GM12878 (cell line): ENCODE data around the gene ITPRIP. TPM values are rescaled to one million over a fixed set of nuclear protein-coding genes. Genes with fewer than 3 reads are reported as not detected.

Experiments used
- ATF7 ChIP-seq: fragments of 450-650 bp; IDR thresholded peaks from 2 replicates; pipeline ENCODE4 v1.6.1; 2016; ENCODE audit warnings: low read depth, mild to moderate bottlenecking
- BCL11A ChIP-seq: IDR thresholded peaks from 2 replicates; pipeline ENCODE4 v1.6.1; 2011; ENCODE audit warnings: low read depth, low read length
- BMI1 ChIP-seq: fragments of 450-650 bp; IDR thresholded peaks from 2 replicates; pipeline ENCODE4 v1.6.1; 2016; ENCODE audit warnings: mild to moderate bottlenecking, moderate library complexity, borderline replicate concordance
- CBFB ChIP-seq: IDR thresholded peaks from 2 replicates; pipeline ENCODE4 v1.6.1; 2016; ENCODE audit warnings: antibody characterized with exemption, low read depth
- CEBPB ChIP-seq, 2 experiments: fragments of 150-350 bp in 1 of 2; IDR thresholded peaks; 2 replicates each; pipeline ENCODE4 v1.6.1; 2012 to 2014; ENCODE audit warnings: low read depth in 2 of 2, low read length in 2 of 2, borderline replicate concordance in 1 of 2, inconsistent platforms in 1 of 2
- IRF5 ChIP-seq: fragments of 450-650 bp; IDR thresholded peaks from 2 replicates; pipeline ENCODE4 v1.6.1; 2017; ENCODE audit warnings: borderline replicate concordance
- KAT2A ChIP-seq: conservative IDR thresholded peaks from 2 replicates; pipeline ENCODE4 v1.6.1; 2011; ENCODE audit warnings: low read depth, low read length; ENCODE audit not compliant: control insufficient read depth
- LARP7 ChIP-seq: fragments of 450-650 bp; IDR thresholded peaks from 2 replicates; pipeline ENCODE4 v1.6.1; 2017; ENCODE audit warnings: mild to moderate bottlenecking
- NFIC ChIP-seq: IDR thresholded peaks from 2 replicates; pipeline ENCODE4 v1.6.1; 2012; ENCODE audit warnings: low read depth, mild to moderate bottlenecking, inconsistent platforms, low read length, moderate library complexity
- RCOR1 ChIP-seq: conservative IDR thresholded peaks from 2 replicates; pipeline ENCODE4 v1.6.1; 2012; ENCODE audit warnings: low read depth, low read length, improper control_type of control experiment
- RFX5 ChIP-seq: IDR thresholded peaks from 2 replicates; pipeline ENCODE4 v1.6.1; 2011; ENCODE audit warnings: low read depth, low read length, improper control_type of control experiment
- RUNX3 ChIP-seq: IDR thresholded peaks from 2 replicates; pipeline ENCODE4 v1.6.1; 2012; ENCODE audit warnings: low read length, inconsistent platforms
- STAT1 ChIP-seq: fragments of 450-650 bp; conservative IDR thresholded peaks from 2 replicates; pipeline ENCODE4 v1.6.1; 2014; ENCODE audit warnings: antibody characterized with exemption, mild to moderate bottlenecking
- SUPT20H ChIP-seq: IDR thresholded peaks from 2 replicates; pipeline ENCODE4 v1.6.1; 2011; ENCODE audit warnings: low read depth, mild to moderate bottlenecking, low read length, moderate library complexity, borderline replicate concordance; ENCODE audit not compliant: control insufficient read depth
- SUZ12 ChIP-seq: fragments of 200-600 bp; sonication (generic); IDR thresholded peaks from one replicate; pipeline ENCODE4 v1.6.1; 2018; ENCODE audit warnings: antibody characterized with exemption, mild to moderate bottlenecking; ENCODE audit not compliant: unreplicated experiment
- TBL1XR1 ChIP-seq: IDR thresholded peaks from 2 replicates; pipeline ENCODE4 v1.6.1; 2012; ENCODE audit warnings: low read depth, low read length, improper control_type of control experiment
- YY1 ChIP-seq: IDR thresholded peaks from 2 replicates; pipeline ENCODE4 v1.6.1; 2011; ENCODE audit warnings: low read depth, mild to moderate bottlenecking, low read length
- ZBTB11 ChIP-seq: fragments of 450-650 bp; formaldehyde crosslinking; IDR thresholded peaks from 2 replicates; pipeline ENCODE4 v1.5.0; 2022; ENCODE audit warnings: mild to moderate bottlenecking, missing genetic modification characterization
- ZNF24 ChIP-seq: fragments of 450-650 bp; IDR thresholded peaks from 2 replicates; pipeline ENCODE4 v1.6.1; 2017; ENCODE audit warnings: antibody characterized with exemption, mild to moderate bottlenecking
- ZZZ3 ChIP-seq: IDR thresholded peaks from 2 replicates; pipeline ENCODE4 v1.6.1; 2011; ENCODE audit warnings: low read depth; ENCODE audit not compliant: control insufficient read depth, insufficient read length
- polyA plus RNA-seq, 11 experiments: library from polyadenylated mRNA; depleted of rRNA in 4 of 11; unstranded in 6 of 11; stranded (reverse) in 5 of 11; fragments of >200 nt; fragmentation: Nextera tagmentation in 4 of 11; fragmentation: Illumina TruSeq in 1 of 11; extraction: Ambion mirVana in 4 of 11; extraction: Trizol in 1 of 11; gene quantifications; 1 replicate in 1 of 11; 2 replicates in 10 of 11; pipeline versions ENCODE4 v1.2.1 to v1.2.3, GENCODE V29; 2011 to 2016; ENCODE audit warnings: inconsistent platforms in 2 of 11, missing spikeins in 2 of 11, low read depth in 1 of 11
- total RNA-seq, 4 experiments: library from RNA; depleted of rRNA in 3 of 4; stranded (reverse); fragments of >200 nt in 3 of 4; fragmentation: Illumina TruSeq in 1 of 4; extraction: Trizol in 1 of 4; gene quantifications; 2 replicates each; pipeline versions ENCODE4 v1.2.1 to v1.2.3, GENCODE V29; 2013 to 2021
- TF ChIP-seq, protein P1 (sequence below): fragments of 150-350 bp; IDR thresholded peaks from 2 replicates; pipeline ENCODE4 v1.6.1; 2014; ENCODE audit warnings: mild to moderate bottlenecking, low read depth, low read length
- TF ChIP-seq, protein P2 (sequence below): fragments of 450-650 bp; IDR thresholded peaks from 2 replicates; pipeline ENCODE4 v1.6.1; 2017; ENCODE audit warnings: mild to moderate bottlenecking

ITPRIP gene
- total and polyA plus RNA-seq, 10 of the 15 experiments (the other 5 are each of a cell fraction or from before 2014, with no cell fraction given) = 0.82 to 10.4 (median 5.9) TPM

GRCh38 chr10:104268713-104269645 is 69.3 kb downstream of the ITPRIP start, which contains the start of gene GSTO2 (continued):
- TF ChIP-seq ZBTB11 (peak; percentile 67), CEBPB (IDR thresholded peaks at IDR 0.05; ENCODE audit: borderline replicate concordance in 1 of 2, low read depth in 2 of 2, low read length in 2 of 2) (no peak), SUPT20H (no peak), SUZ12 (no peak), RCOR1 (0 out of 2 replicates have a peak, but pooled peaks have one; percentile 62), IRF5 (no peak), CBFB (peak; percentile 89), LARP7 (no peak; the same call in none of the 2 replicates), ATF7 (no peak), YY1 (peak; percentile 56; the same call in 1 of the 2 replicates), ZZZ3 (no peak), STAT1 (no peak), ZNF24 (no peak), TBL1XR1 (no peak), RFX5 (peak; percentile 57; the same call in 1 of the 2 replicates), NFIC (0 out of 2 replicates have a peak, but pooled peaks have one; percentile 12), RUNX3 (peak; percentile 85), BMI1 (no peak), BCL11A (no peak), KAT2A (no peak)
- TF ChIP-seq, protein P1, sequence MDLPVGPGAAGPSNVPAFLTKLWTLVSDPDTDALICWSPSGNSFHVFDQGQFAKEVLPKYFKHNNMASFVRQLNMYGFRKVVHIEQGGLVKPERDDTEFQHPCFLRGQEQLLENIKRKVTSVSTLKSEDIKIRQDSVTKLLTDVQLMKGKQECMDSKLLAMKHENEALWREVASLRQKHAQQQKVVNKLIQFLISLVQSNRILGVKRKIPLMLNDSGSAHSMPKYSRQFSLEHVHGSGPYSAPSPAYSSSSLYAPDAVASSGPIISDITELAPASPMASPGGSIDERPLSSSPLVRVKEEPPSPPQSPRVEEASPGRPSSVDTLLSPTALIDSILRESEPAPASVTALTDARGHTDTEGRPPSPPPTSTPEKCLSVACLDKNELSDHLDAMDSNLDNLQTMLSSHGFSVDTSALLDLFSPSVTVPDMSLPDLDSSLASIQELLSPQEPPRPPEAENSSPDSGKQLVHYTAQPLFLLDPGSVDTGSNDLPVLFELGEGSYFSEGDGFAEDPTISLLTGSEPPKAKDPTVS = no peak
- TF ChIP-seq, protein P2, sequence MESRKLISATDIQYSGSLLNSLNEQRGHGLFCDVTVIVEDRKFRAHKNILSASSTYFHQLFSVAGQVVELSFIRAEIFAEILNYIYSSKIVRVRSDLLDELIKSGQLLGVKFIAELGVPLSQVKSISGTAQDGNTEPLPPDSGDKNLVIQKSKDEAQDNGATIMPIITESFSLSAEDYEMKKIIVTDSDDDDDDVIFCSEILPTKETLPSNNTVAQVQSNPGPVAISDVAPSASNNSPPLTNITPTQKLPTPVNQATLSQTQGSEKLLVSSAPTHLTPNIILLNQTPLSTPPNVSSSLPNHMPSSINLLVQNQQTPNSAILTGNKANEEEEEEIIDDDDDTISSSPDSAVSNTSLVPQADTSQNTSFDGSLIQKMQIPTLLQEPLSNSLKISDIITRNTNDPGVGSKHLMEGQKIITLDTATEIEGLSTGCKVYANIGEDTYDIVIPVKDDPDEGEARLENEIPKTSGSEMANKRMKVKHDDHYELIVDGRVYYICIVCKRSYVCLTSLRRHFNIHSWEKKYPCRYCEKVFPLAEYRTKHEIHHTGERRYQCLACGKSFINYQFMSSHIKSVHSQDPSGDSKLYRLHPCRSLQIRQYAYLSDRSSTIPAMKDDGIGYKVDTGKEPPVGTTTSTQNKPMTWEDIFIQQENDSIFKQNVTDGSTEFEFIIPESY = no peak
